NT2/D1 (cell line): ENCODE results near the gene DSG3.

Experiments used
- YY1 ChIP-seq: IDR thresholded peaks from 2 replicates; pipeline ENCODE4 v1.6.1; 2011; ENCODE audit not compliant: insufficient read length, insufficient read depth
- ZNF274 ChIP-seq: IDR thresholded peaks from 2 replicates; pipeline ENCODE4 v1.6.1; 2011; ENCODE audit warnings: mild to moderate bottlenecking, low read depth, low read length

DNA sequence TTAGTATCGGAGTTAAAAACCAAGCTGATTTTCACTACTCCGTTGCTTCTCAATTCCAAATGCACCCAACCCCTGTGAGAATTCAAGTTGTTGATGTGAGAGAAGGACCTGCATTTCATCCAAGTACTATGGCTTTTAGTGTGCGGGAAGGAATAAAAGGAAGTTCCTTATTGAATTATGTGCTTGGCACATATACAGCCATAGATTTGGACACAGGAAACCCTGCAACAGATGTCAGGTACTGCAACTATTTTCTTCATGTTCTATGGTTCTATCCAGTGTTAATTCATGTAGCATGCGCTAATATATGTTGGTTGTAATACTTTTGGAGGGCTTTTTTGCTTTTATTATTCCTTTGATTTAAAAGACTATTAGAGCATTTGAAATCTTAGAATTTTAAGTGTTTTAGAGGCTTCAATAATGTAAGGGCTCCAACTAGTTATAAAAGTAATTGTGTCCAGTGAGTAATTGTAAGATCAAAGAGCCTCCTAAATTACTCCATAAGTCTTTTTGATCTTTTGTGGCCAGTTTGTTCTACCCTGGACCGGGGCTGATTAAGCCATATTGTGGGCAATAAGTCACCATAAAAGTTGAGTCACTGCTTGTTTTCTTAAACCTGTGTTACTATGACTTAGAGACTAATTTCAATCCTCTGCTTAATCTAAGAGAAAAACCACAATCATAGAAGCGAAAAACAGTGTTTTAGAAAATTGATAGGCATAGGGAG lies 48.1 kb upstream of the DSG3 start:
- TF ChIP-seq ZNF274 (no peak), YY1 (no peak)
